Aorta (tissue), 5 donors: ENCODE data around the gene HAUS5. TPM values are rescaled to one million over a fixed set of nuclear protein-coding genes. Genes with fewer than 3 reads are reported as not detected.

Experiments
- ATAC-seq: fragments of 200-7000 bp; cut with Tn5 transposase; one replicate; pipeline ENCODE4 v1.9.1; 2022; ENCODE audit warnings: moderate library complexity; ENCODE audit not compliant: low FRiP score
- DNase-seq, 2 donors: peaks; one replicate each; pipeline ENCODE4 v3.0.0-alpha.2; 2020
- H3K27ac ChIP-seq, 2 donors: one replicate each; pipeline ENCODE4 v1.5.1; 2013; ENCODE audit warnings: low read length in 2 of 2, mild to moderate bottlenecking in 2 of 2, moderate library complexity in 2 of 2, control low read depth in 1 of 2, inconsistent platforms in 1 of 2, low read depth in 1 of 2
- H3K27me3 ChIP-seq, 2 donors: one replicate each; pipeline ENCODE4 v1.6.1; 2013; ENCODE audit warnings: control low read depth in 1 of 2, low read length in 1 of 2, mild to moderate bottlenecking in 1 of 2, moderate library complexity in 1 of 2; ENCODE audit not compliant: insufficient read depth in 2 of 2, control insufficient read depth in 1 of 2
- H3K36me3 ChIP-seq, 2 donors: one replicate each; pipeline ENCODE4 v1.6.1; 2013; ENCODE audit warnings: control low read depth in 1 of 2, low read length in 1 of 2, mild to moderate bottlenecking in 1 of 2; ENCODE audit not compliant: insufficient read depth in 2 of 2, control insufficient read depth in 1 of 2
- H3K4me1 ChIP-seq, 2 donors: one replicate each; pipeline ENCODE4 v1.6.1; 2013; ENCODE audit warnings: low read length in 2 of 2, control low read depth in 1 of 2, mild to moderate bottlenecking in 1 of 2, moderate library complexity in 1 of 2; ENCODE audit not compliant: insufficient read depth in 2 of 2, control insufficient read depth in 1 of 2
- H3K4me3 ChIP-seq, 2 donors: one replicate each; pipeline ENCODE4 v1.5.1; 2013; ENCODE audit warnings: low read length in 2 of 2, control low read depth in 1 of 2, mild to moderate bottlenecking in 1 of 2
- H3K9me3 ChIP-seq: one replicate; pipeline ENCODE4 v1.6.1; 2013; ENCODE audit warnings: mild to moderate bottlenecking, low read length; ENCODE audit not compliant: control insufficient read depth
- WGBS, 2 donors: extraction: QIAGEN DNeasy Blood & Tissue Kit; methylation state at CpG; one replicate each; pipeline ENCODE4 v1.1.7; 2013; 5-methylcytosine and 5-hydroxymethylcytosine counted together
- intact Hi-C, 2 donors: fragments of 100-400 bp; cut with DNase I; formaldehyde crosslinking; loops; one replicate each; pipeline versions ENCODE4 v1.14.2 to v1.15.0; 2022
- polyA plus RNA-seq, 2 donors: library from polyadenylated mRNA; stranded (reverse); fragments of 200-250 nt; gene quantifications; one replicate each; pipeline ENCODE4 v1.2.3, GENCODE V29; 2013
- total RNA-seq, 2 donors: library from RNA; stranded (reverse); fragmentation: NEBNext Ultra II Directional; extraction: Animal tissue kit (Norgen Biotek cat#: 25700); gene quantifications; one replicate each; pipeline ENCODE4 v1.2.1, GENCODE V29; 2021
- donor health status: healthy with polysubstance abuse.
- donor health status: Bipolar disorder and iron deficiency.
- donor health status: DM: no; HTN: no; CAD: no.
- donor health status: DM: no; HTN: no; CAD: no.
- donor health status: DM: yes; HTN: yes; CAD: no.

The HAUS5 gene
- total and polyA plus RNA-seq, 4 donors, result 2.9 to 17.5 (median 7.9) TPM

GRCh38 chr19:35666251-35666913, 53.8 kb downstream of the HAUS5 start, which contains the start of gene UPK1A:
Gene UPK1A (plus strand): TSS chr19:35666517. CDS start chr19:35666813, 296 bp downstream.
- intact Hi-C loops, result no loop called here
- Histone ChIP-seq H3K4me3 (no peak within 1 kb of the TSS), H3K27ac (no peak within 1 kb of the TSS), H3K27me3 (no peaks in the 10 kb centered on the region), H3K9me3 (no peaks in the 10 kb centered on the region), H3K4me1 (no peaks in the 10 kb centered on the region), H3K36me3 (peaks cover 0 to 2% of the 10 kb centered on the region in 2 donors)
- ATAC-seq, result no peak
- 59 to 70% methylated on average over 16 of the region's 16 CpGs for WGBS, 2 donors
- DNase-seq, result no peak

- no peaks in the 10 kb centered on the region for H3K36me3 ChIP-seq
- no peak for DNase-seq
- no peak for ATAC-seq
- H3K4me3 ChIP-seq, result no peak overlapping the region
- H3K27ac ChIP-seq, result no peak overlapping the region
- intact Hi-C loops, result no loop called here
- H3K9me3 ChIP-seq, result no peaks in the 10 kb centered on the region
- WGBS, 2 donors, result 73 to 74% methylated on average over 6 of the region's 6 CpGs
- H3K27me3 ChIP-seq, result no peaks in the 10 kb centered on the region
- H3K4me1 ChIP-seq, result no peaks in the 10 kb centered on the region
These were observed 57.0 kb downstream of the HAUS5 start for GRCh38 chr19:35669566-35669965.

GRCh38 chr19:35669974-35670373, 57.4 kb downstream of the HAUS5 start:
- H3K36me3 ChIP-seq, result no peaks in the 10 kb centered on the region
- no peak overlapping the region for H3K27ac ChIP-seq
- WGBS, 2 donors, result 68 to 75% methylated on average over 4 of the region's 4 CpGs
- ATAC-seq (no peak), DNase-seq (no peak)
- no peaks in the 10 kb centered on the region for H3K9me3 ChIP-seq
- intact Hi-C loops, result no loop called here
- H3K4me1 ChIP-seq, result no peaks in the 10 kb centered on the region
- H3K27me3 ChIP-seq, result no peaks in the 10 kb centered on the region
- H3K4me3 ChIP-seq, result no peak overlapping the region

GRCh38 chr19:35670686-35671085, 58.2 kb downstream of the HAUS5 start:
- Histone ChIP-seq H3K27ac (no peak overlapping the region), H3K9me3 (no peaks in the 10 kb centered on the region), H3K36me3 (no peaks in the 10 kb centered on the region), H3K27me3 (no peaks in the 10 kb centered on the region), H3K4me1 (no peaks in the 10 kb centered on the region), H3K4me3 (no peak overlapping the region)
- intact Hi-C loops, result no loop called here
- WGBS, 2 donors, result 83 to 94% methylated on average over 1 of the region's 1 CpG
- DNase-seq, result no peak
- ATAC-seq, result no peak

- 32 to 50% methylated on average over 3 of the region's 3 CpGs for WGBS, 2 donors
- no peak overlapping the region for H3K27ac ChIP-seq
- no peak for ATAC-seq
- no peak overlapping the region for H3K4me3 ChIP-seq
- no peaks in the 10 kb centered on the region for H3K36me3 ChIP-seq
- intact Hi-C loops, result no loop called here
- no peaks in the 10 kb centered on the region for H3K27me3 ChIP-seq
- DNase-seq, result no peak
- H3K4me1 ChIP-seq, result no peaks in the 10 kb centered on the region
- no peaks in the 10 kb centered on the region for H3K9me3 ChIP-seq
These were observed 59.3 kb downstream of the HAUS5 start for GRCh38 chr19:35671818-35672217.

GRCh38 chr19:35673121-35673804, 60.7 kb downstream of the HAUS5 start:
- DNase-seq, result peak; percentile 62 to 81
- H3K27ac ChIP-seq, result no peak overlapping the region
- no peaks in the 10 kb centered on the region for H3K4me1 ChIP-seq
- 6% methylated on average over 39 of the region's 39 CpGs for WGBS, 2 donors
- no peak for ATAC-seq
- intact Hi-C loops, result no loop called here
- H3K27me3 ChIP-seq, result no peaks in the 10 kb centered on the region
- no peaks in the 10 kb centered on the region for H3K9me3 ChIP-seq
- no peak overlapping the region for H3K4me3 ChIP-seq
- no peaks in the 10 kb centered on the region for H3K36me3 ChIP-seq

Other genes with a start within 250 kb of the HAUS5 start
- gene GPR42, start 241.7 kb upstream of the HAUS5 start, total RNA-seq, result not detected
- not detected for gene GPR42, start 241.7 kb upstream of the HAUS5 start, polyA plus RNA-seq
- 1 to 10 TPM; 1.2 to 2.0 TPM for gene FFAR2, start 164.5 kb upstream of the HAUS5 start, total RNA-seq
- under 1 TPM in 1 of 2 donors, not detected in 1; 0.15 TPM for gene FFAR2, start 164.5 kb upstream of the HAUS5 start, polyA plus RNA-seq
- gene KRTDAP, start 122.3 kb upstream of the HAUS5 start, total RNA-seq, result not detected
- gene KRTDAP, start 122.3 kb upstream of the HAUS5 start, polyA plus RNA-seq, result not detected
- 10 to 100 TPM; 25.9 to 27.1 TPM for gene DMKN, start 99.1 kb upstream of the HAUS5 start, total RNA-seq
- 10 to 100 TPM; 22.2 to 43.7 TPM for gene DMKN, start 99.1 kb upstream of the HAUS5 start, polyA plus RNA-seq
- not detected for gene SBSN, start 84.4 kb upstream of the HAUS5 start, total RNA-seq
- gene SBSN, start 84.4 kb upstream of the HAUS5 start, polyA plus RNA-seq, result under 1 TPM in 1 of 2 donors, not detected in 1; 0.23 TPM
- not detected for gene GAPDHS, start 79.3 kb upstream of the HAUS5 start, total RNA-seq
- not detected for gene GAPDHS, start 79.3 kb upstream of the HAUS5 start, polyA plus RNA-seq
- gene TMEM147, start 67.1 kb upstream of the HAUS5 start, total RNA-seq, result 10 to 100 TPM; 48.0 to 52.2 TPM
- 100 to 1,000 TPM in 1 of 2 donors, 10 to 100 TPM in 1; 86.0 to 123 TPM for gene TMEM147, start 67.1 kb upstream of the HAUS5 start, polyA plus RNA-seq
- not detected for gene ATP4A, start 49.1 kb upstream of the HAUS5 start, total RNA-seq
- gene ATP4A, start 49.1 kb upstream of the HAUS5 start, polyA plus RNA-seq, result not detected
- not detected for gene PMIS2, start 26.6 kb upstream of the HAUS5 start, total RNA-seq
- not detected for gene PMIS2, start 26.6 kb upstream of the HAUS5 start, polyA plus RNA-seq
- gene RBM42, start 16.3 kb downstream of the HAUS5 start, total RNA-seq, result 10 to 100 TPM; 53.7 to 62.0 TPM
- gene RBM42, start 16.3 kb downstream of the HAUS5 start, polyA plus RNA-seq, result 10 to 100 TPM; 41.8 to 66.8 TPM
- 1 to 10 TPM in 1 of 2 donors, under 1 TPM in 1; 0.62 to 1.2 TPM for gene ETV2, start 29.0 kb downstream of the HAUS5 start, total RNA-seq
- gene ETV2, start 29.0 kb downstream of the HAUS5 start, polyA plus RNA-seq, result 1 to 10 TPM in 1 of 2 donors, under 1 TPM in 1; 0.46 to 1.9 TPM
- gene COX6B1, start 35.6 kb downstream of the HAUS5 start, total RNA-seq, result 100 to 1,000 TPM; 196 to 216 TPM
- 100 to 1,000 TPM; 502 to 730 TPM for gene COX6B1, start 35.6 kb downstream of the HAUS5 start, polyA plus RNA-seq
- gene UPK1A, start 53.8 kb downstream of the HAUS5 start, total RNA-seq, result not detected
- 1 to 10 TPM in 1 of 2 donors, under 1 TPM in 1; 0.54 to 1.5 TPM for gene UPK1A, start 53.8 kb downstream of the HAUS5 start, polyA plus RNA-seq
- under 1 TPM in 1 of 2 donors, not detected in 1; 0.19 TPM for gene ZBTB32, start 91.8 kb downstream of the HAUS5 start, total RNA-seq
- not detected for gene ZBTB32, start 91.8 kb downstream of the HAUS5 start, polyA plus RNA-seq
- 10 to 100 TPM; 33.6 to 37.9 TPM for gene KMT2B, start 105.3 kb downstream of the HAUS5 start, total RNA-seq
- gene KMT2B, start 105.3 kb downstream of the HAUS5 start, polyA plus RNA-seq, result 10 to 100 TPM in 1 of 2 donors, 1 to 10 TPM in 1; 6.4 to 43.3 TPM
- 10 to 100 TPM in 1 of 2 donors, 1 to 10 TPM in 1; 8.1 to 14.9 TPM for gene IGFLR1, start 129.7 kb downstream of the HAUS5 start, total RNA-seq
- gene IGFLR1, start 129.7 kb downstream of the HAUS5 start, polyA plus RNA-seq, result 10 to 100 TPM in 1 of 2 donors, 1 to 10 TPM in 1; 5.1 to 10.9 TPM
- gene U2AF1L4, start 132.7 kb downstream of the HAUS5 start, total RNA-seq, result 10 to 100 TPM; 14.8 to 22.0 TPM
- gene U2AF1L4, start 132.7 kb downstream of the HAUS5 start, polyA plus RNA-seq, result 10 to 100 TPM; 24.7 to 70.4 TPM
- 10 to 100 TPM; 32.9 to 37.0 TPM for gene PSENEN, start 132.9 kb downstream of the HAUS5 start, total RNA-seq
- 10 to 100 TPM; 32.4 to 59.2 TPM for gene PSENEN, start 132.9 kb downstream of the HAUS5 start, polyA plus RNA-seq
- 10 to 100 TPM; 10.6 to 13.3 TPM for gene LIN37, start 135.8 kb downstream of the HAUS5 start, total RNA-seq
- 10 to 100 TPM; 13.1 to 91.2 TPM for gene LIN37, start 135.8 kb downstream of the HAUS5 start, polyA plus RNA-seq
- gene HSPB6, start 144.3 kb downstream of the HAUS5 start, total RNA-seq, result 100 to 1,000 TPM; 148 to 152 TPM
- gene HSPB6, start 144.3 kb downstream of the HAUS5 start, polyA plus RNA-seq, result 100 to 1,000 TPM in 1 of 2 donors, 10 to 100 TPM in 1; 73.9 to 131 TPM
- 10 to 100 TPM; 18.7 to 19.6 TPM for gene PROSER3, start 145.4 kb downstream of the HAUS5 start, total RNA-seq
- gene PROSER3, start 145.4 kb downstream of the HAUS5 start, polyA plus RNA-seq, result 10 to 100 TPM in 1 of 2 donors, 1 to 10 TPM in 1; 4.1 to 18.7 TPM
- 10 to 100 TPM; 12.3 to 27.8 TPM for gene ARHGAP33, start 162.8 kb downstream of the HAUS5 start, total RNA-seq
- 10 to 100 TPM in 1 of 2 donors, 1 to 10 TPM in 1; 1.9 to 22.1 TPM for gene ARHGAP33, start 162.8 kb downstream of the HAUS5 start, polyA plus RNA-seq
- gene PRODH2, start 200.1 kb downstream of the HAUS5 start, total RNA-seq, result not detected
- not detected for gene PRODH2, start 200.1 kb downstream of the HAUS5 start, polyA plus RNA-seq
- not detected for gene NPHS1, start 239.8 kb downstream of the HAUS5 start, total RNA-seq
- not detected for gene NPHS1, start 239.8 kb downstream of the HAUS5 start, polyA plus RNA-seq
- not detected for gene KIRREL2, start 244.2 kb downstream of the HAUS5 start, total RNA-seq
- under 1 TPM; 0.08 to 0.50 TPM for gene KIRREL2, start 244.2 kb downstream of the HAUS5 start, polyA plus RNA-seq